Measurements from ENCODE around the gene GAS7. TPM values are rescaled to one million over a fixed set of nuclear protein-coding genes. Genes with fewer than 3 reads are reported as not detected.

The GAS7 gene
- total RNA-seq, 2 donors from 2014 or later: 69.0 to 70.8 TPM

GRCh38 chr17:10083864-10084263 lies 114.5 kb downstream of the GAS7 start:
- Histone ChIP-seq H3K27me3 (replicated peaks; ENCODE audit: insufficient read depth) (no peaks in the 10 kb centered on the region), H3K4me1 (ENCODE audit: control insufficient read depth in 1 of 2, low read depth in 2 of 2) (peaks cover 0 to 7% of the 10 kb centered on the region in 2 donors), H3K9me3 (no peaks in the 10 kb centered on the region), H3K36me3 (no peaks in the 10 kb centered on the region), H3K4me3 (no peak overlapping the region), H3K27ac (no peak overlapping the region)
- no peak for ATAC-seq (ENCODE audit: insufficient number of reproducible peaks, low FRiP score, low read depth)
- TF ChIP-seq CTCF (IDR thresholded peaks at IDR 0.05): no peak
- no peak for DNase-seq (ENCODE audit: low spot score)

- no peaks in the 10 kb centered on the region for H3K9me3 ChIP-seq
- no peak overlapping the region for H3K4me3 ChIP-seq
- no peak for TF ChIP-seq CTCF (IDR thresholded peaks at IDR 0.05)
- no peaks in the 10 kb centered on the region for H3K36me3 ChIP-seq
- ATAC-seq (ENCODE audit: insufficient number of reproducible peaks, low FRiP score, low read depth) (no peak), DNase-seq (ENCODE audit: low spot score) (no peak)
- H3K27me3 ChIP-seq (replicated peaks; ENCODE audit: insufficient read depth): no peaks in the 10 kb centered on the region
- peaks cover 0 to 7% of the 10 kb centered on the region in 2 donors for H3K4me1 ChIP-seq (ENCODE audit: control insufficient read depth in 1 of 2, low read depth in 2 of 2)
- no peak overlapping the region for H3K27ac ChIP-seq
Measured at GRCh38 chr17:10082795-10083194, 115.6 kb downstream of the GAS7 start.

GRCh38 chr17:10081571-10082169 lies 116.7 kb downstream of the GAS7 start:
- H3K36me3 ChIP-seq: no peaks in the 10 kb centered on the region
- H3K4me1 ChIP-seq (ENCODE audit: control insufficient read depth in 1 of 2, low read depth in 2 of 2): peaks cover 0 to 7% of the 10 kb centered on the region in 2 donors
- H3K9me3 ChIP-seq: no peaks in the 10 kb centered on the region
- no peak overlapping the region for H3K27ac ChIP-seq
- ATAC-seq (ENCODE audit: insufficient number of reproducible peaks, low FRiP score, low read depth): no peak
- DNase-seq (ENCODE audit: low spot score): no peak
- no peak for TF ChIP-seq CTCF (IDR thresholded peaks at IDR 0.05)
- no peaks in the 10 kb centered on the region for H3K27me3 ChIP-seq (replicated peaks; ENCODE audit: insufficient read depth)
- H3K4me3 ChIP-seq: no peak overlapping the region

GRCh38 chr17:10077561-10078299 lies 120.7 kb downstream of the GAS7 start:
- H3K4me3 ChIP-seq: no peak overlapping the region
- TF ChIP-seq CTCF (IDR thresholded peaks at IDR 0.05): no peak
- no peaks in the 10 kb centered on the region for H3K27me3 ChIP-seq (replicated peaks; ENCODE audit: insufficient read depth)
- H3K9me3 ChIP-seq: no peaks in the 10 kb centered on the region
- H3K36me3 ChIP-seq: no peaks in the 10 kb centered on the region
- ATAC-seq (ENCODE audit: insufficient number of reproducible peaks, low FRiP score, low read depth) (no peak), DNase-seq (ENCODE audit: low spot score) (no peak)
- H3K27ac ChIP-seq: no peak overlapping the region
- no peaks in the 10 kb centered on the region for H3K4me1 ChIP-seq (ENCODE audit: control insufficient read depth in 1 of 2, low read depth in 2 of 2)

- H3K4me3 ChIP-seq: no peak overlapping the region
- no peak overlapping the region for H3K27ac ChIP-seq
- H3K9me3 ChIP-seq: no peaks in the 10 kb centered on the region
- ATAC-seq (ENCODE audit: insufficient number of reproducible peaks, low FRiP score, low read depth) (no peak), DNase-seq (ENCODE audit: low spot score) (no peak)
- no peaks in the 10 kb centered on the region for H3K4me1 ChIP-seq (ENCODE audit: control insufficient read depth in 1 of 2, low read depth in 2 of 2)
- no peaks in the 10 kb centered on the region for H3K36me3 ChIP-seq
- no peaks in the 10 kb centered on the region for H3K27me3 ChIP-seq (replicated peaks; ENCODE audit: insufficient read depth)
- TF ChIP-seq CTCF (IDR thresholded peaks at IDR 0.05): no peak
Measured at GRCh38 chr17:10075919-10076318, 122.5 kb downstream of the GAS7 start.

Data from thoracic aorta (tissue), 2 donors.